BE2C (cell line): ENCODE results near the gene DPP4.

Experiments
- DNase-seq: peaks from one replicate; pipeline ENCODE4 v3.0.0-alpha.2; 2020
- H3K27me3 ChIP-seq: fragments of 250-450 bp; sonication (Bioruptor Pico); 2 replicates; pipeline ENCODE4 v1.5.1; 2020; ENCODE audit warnings: mild to moderate bottlenecking
- H3K36me3 ChIP-seq: fragments of 250-450 bp; sonication (Bioruptor Pico); 2 replicates; pipeline ENCODE4 v1.5.1; 2020; ENCODE audit warnings: mild to moderate bottlenecking
- H3K4me1 ChIP-seq: fragments of 250-450 bp; sonication (Bioruptor Pico); 2 replicates; pipeline ENCODE4 v1.5.1; 2020
- H3K4me3 ChIP-seq: 2 replicates; pipeline ENCODE4 v1.5.1; 2011; ENCODE audit warnings: low read depth, low read length
- H3K9me3 ChIP-seq: fragments of 250-450 bp; sonication (Bioruptor Pico); 2 replicates; pipeline ENCODE4 v1.5.1; 2020
- TF ChIP-seq, protein P1 (sequence below): IDR thresholded peaks from 2 replicates; pipeline ENCODE4 v1.5.1; 2012; ENCODE audit warnings: mild to moderate bottlenecking, low read depth, low read length

Gene DPP4

GRCh38 chr2:161974461-161974860 lies 99.6 kb downstream of the DPP4 start:
- no peaks in the 10 kb centered on the region for H3K36me3 ChIP-seq
- DNase-seq = no peak
- H3K4me3 ChIP-seq = no peak overlapping the region
- no peaks in the 10 kb centered on the region for H3K4me1 ChIP-seq
- H3K9me3 ChIP-seq = no peaks in the 10 kb centered on the region
- TF ChIP-seq, protein P1, sequence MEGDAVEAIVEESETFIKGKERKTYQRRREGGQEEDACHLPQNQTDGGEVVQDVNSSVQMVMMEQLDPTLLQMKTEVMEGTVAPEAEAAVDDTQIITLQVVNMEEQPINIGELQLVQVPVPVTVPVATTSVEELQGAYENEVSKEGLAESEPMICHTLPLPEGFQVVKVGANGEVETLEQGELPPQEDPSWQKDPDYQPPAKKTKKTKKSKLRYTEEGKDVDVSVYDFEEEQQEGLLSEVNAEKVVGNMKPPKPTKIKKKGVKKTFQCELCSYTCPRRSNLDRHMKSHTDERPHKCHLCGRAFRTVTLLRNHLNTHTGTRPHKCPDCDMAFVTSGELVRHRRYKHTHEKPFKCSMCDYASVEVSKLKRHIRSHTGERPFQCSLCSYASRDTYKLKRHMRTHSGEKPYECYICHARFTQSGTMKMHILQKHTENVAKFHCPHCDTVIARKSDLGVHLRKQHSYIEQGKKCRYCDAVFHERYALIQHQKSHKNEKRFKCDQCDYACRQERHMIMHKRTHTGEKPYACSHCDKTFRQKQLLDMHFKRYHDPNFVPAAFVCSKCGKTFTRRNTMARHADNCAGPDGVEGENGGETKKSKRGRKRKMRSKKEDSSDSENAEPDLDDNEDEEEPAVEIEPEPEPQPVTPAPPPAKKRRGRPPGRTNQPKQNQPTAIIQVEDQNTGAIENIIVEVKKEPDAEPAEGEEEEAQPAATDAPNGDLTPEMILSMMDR = no peak
- no peaks in the 10 kb centered on the region for H3K27me3 ChIP-seq

GRCh38 chr2:161972866-161973265 lies 101.1 kb downstream of the DPP4 start:
- Histone ChIP-seq H3K4me3 (no peak overlapping the region), H3K27me3 (no peaks in the 10 kb centered on the region), H3K4me1 (no peaks in the 10 kb centered on the region), H3K36me3 (no peaks in the 10 kb centered on the region), H3K9me3 (no peaks in the 10 kb centered on the region)
- DNase-seq = no peak
- TF ChIP-seq, protein P1 = no peak

GRCh38 chr2:161972232-161972631 lies 101.8 kb downstream of the DPP4 start:
- no peaks in the 10 kb centered on the region for H3K27me3 ChIP-seq
- no peaks in the 10 kb centered on the region for H3K36me3 ChIP-seq
- TF ChIP-seq, protein P1 = no peak
- H3K4me1 ChIP-seq = no peaks in the 10 kb centered on the region
- H3K9me3 ChIP-seq = no peaks in the 10 kb centered on the region
- H3K4me3 ChIP-seq = no peak overlapping the region
- DNase-seq = no peak

GRCh38 chr2:161971551-161971950 lies 102.5 kb downstream of the DPP4 start:
- H3K9me3 ChIP-seq = no peaks in the 10 kb centered on the region
- H3K27me3 ChIP-seq = no peaks in the 10 kb centered on the region
- H3K4me1 ChIP-seq = no peaks in the 10 kb centered on the region
- no peak for DNase-seq
- no peaks in the 10 kb centered on the region for H3K36me3 ChIP-seq
- TF ChIP-seq, protein P1 = no peak
- H3K4me3 ChIP-seq = no peak overlapping the region

GRCh38 chr2:161969159-161969558 lies 104.9 kb downstream of the DPP4 start:
- DNase-seq = no peak
- H3K9me3 ChIP-seq = no peaks in the 10 kb centered on the region
- H3K36me3 ChIP-seq = no peaks in the 10 kb centered on the region
- no peaks in the 10 kb centered on the region for H3K27me3 ChIP-seq
- TF ChIP-seq, protein P1 = no peak
- H3K4me3 ChIP-seq = no peak overlapping the region
- no peaks in the 10 kb centered on the region for H3K4me1 ChIP-seq

GRCh38 chr2:161965994-161966393 lies 108.0 kb downstream of the DPP4 start:
- no peaks in the 10 kb centered on the region for H3K36me3 ChIP-seq
- H3K4me1 ChIP-seq = no peaks in the 10 kb centered on the region
- no peak overlapping the region for H3K4me3 ChIP-seq
- TF ChIP-seq, protein P1 = no peak
- no peaks in the 10 kb centered on the region for H3K27me3 ChIP-seq
- DNase-seq = no peak
- no peaks in the 10 kb centered on the region for H3K9me3 ChIP-seq
